NCI-H187 (cell line): ENCODE measurements around the gene IGFL2.

Source experiments
- DNase-seq, 2 experiments: peaks; one replicate each; lab custom pipeline; 2025; lab: John Stamatoyannopoulos, UW

Gene IGFL2

DNA sequence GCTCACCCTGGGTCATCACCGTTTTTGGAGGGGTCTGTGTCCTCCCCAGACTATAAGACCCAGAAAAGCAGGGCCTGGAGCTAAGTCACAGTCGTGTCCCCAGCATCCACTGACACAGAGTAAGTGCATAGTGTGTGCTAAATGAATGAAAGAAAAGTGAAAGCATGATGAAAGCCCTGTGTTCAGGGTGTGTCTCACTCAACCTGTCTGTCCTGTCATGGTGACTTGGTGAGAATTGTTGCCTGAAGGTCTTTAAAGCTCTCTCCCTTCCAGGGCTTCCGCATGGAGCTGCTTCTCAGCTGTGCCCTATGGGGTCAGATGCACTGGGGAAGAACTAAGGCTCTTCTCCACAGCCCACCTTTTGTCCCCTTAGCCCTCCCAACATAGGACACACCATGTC lies 61.0 kb downstream of the IGFL2 start:
- no peak for DNase-seq

GRCh38 chr19:46209472-46209871 lies 61.4 kb downstream of the IGFL2 start:
- DNase-seq: no peak

DNA sequence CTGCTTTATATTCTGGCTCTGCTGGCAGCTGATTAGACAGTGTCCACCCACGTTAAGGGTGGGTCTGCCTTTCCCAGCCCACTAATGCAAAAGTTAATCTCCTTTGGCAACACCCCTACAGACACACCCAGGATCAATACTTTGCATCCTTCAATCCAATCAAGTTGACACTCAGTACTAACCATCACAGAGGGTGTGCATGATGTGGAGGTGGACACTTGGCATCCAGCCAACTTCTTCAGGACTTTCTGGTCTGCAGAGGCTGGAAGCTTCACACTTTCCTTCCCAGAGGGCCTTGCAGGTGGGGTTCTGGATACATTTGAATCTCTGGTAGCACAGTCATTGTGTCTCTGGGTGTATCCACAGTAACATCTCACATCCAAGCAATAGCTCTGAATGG lies 62.6 kb downstream of the IGFL2 start:
- no peak for DNase-seq
